H1 (cell line): ENCODE measurements around the gene NAA16. TPM values are rescaled to one million over a fixed set of nuclear protein-coding genes. Genes with fewer than 3 reads are reported as not detected.

Experiments used
- CTCF ChIA-PET: fragments of 300-600 bp; sonication (Branson Sonifier 250); formaldehyde crosslinking; loops from one replicate; lab custom pipeline; 2021; ENCODE audit not compliant: partially characterized antibody; lab: Charles Lee
- POLR2A ChIA-PET: fragments of 300-600 bp; sonication (Branson Sonifier 250); formaldehyde crosslinking; loops from one replicate; lab custom pipeline; 2021; ENCODE audit warnings: inconsistent platforms; ENCODE audit not compliant: partially characterized antibody; lab: Charles Lee
- DNase-seq, 2 experiments: peaks; one replicate each; pipeline versions ENCODE4 v3.0.0 to v3.0.0-alpha.2; 2010 to 2022; ENCODE audit warnings: low spot score in 2 of 2, low read depth in 1 of 2, mixed read lengths in 1 of 2
- FAIRE-seq: peaks from 2 replicates; lab custom pipeline; 2011; peaks lifted over from hg19 to GRCh38; lab: Jason Lieb, UNC
- H2AFZ ChIP-seq: 2 replicates; pipeline ENCODE4 v1.8.1; 2012; ENCODE audit warnings: low read length, inconsistent platforms
- H2AK5ac ChIP-seq: 2 replicates; pipeline ENCODE4 v1.6.1; 2013; ENCODE audit warnings: low read depth, low read length
- H2BK120ac ChIP-seq: replicated peaks from 2 replicates; pipeline ENCODE3; 2013; ENCODE audit warnings: low read depth, low read length, inconsistent platforms
- H2BK12ac ChIP-seq: 2 replicates; pipeline ENCODE4 v1.6.1; 2013; ENCODE audit warnings: low read depth, low read length
- H2BK15ac ChIP-seq: 2 replicates; pipeline ENCODE4 v1.6.1; 2013; ENCODE audit warnings: low read length
- H2BK20ac ChIP-seq: 2 replicates; pipeline ENCODE4 v1.6.1; 2013; ENCODE audit warnings: low read length
- H2BK5ac ChIP-seq: 2 replicates; pipeline ENCODE4 v1.6.1; 2013; ENCODE audit warnings: low read depth, low read length
- H3K14ac ChIP-seq: 2 replicates; pipeline ENCODE4 v1.6.1; 2013; ENCODE audit warnings: inconsistent platforms; ENCODE audit not compliant: insufficient read length
- H3K18ac ChIP-seq: 2 replicates; pipeline ENCODE4 v1.6.1; 2013; ENCODE audit warnings: low read length; ENCODE audit errors: extremely low read depth
- H3K23ac ChIP-seq: 2 replicates; pipeline ENCODE4 v1.6.1; 2013; ENCODE audit warnings: inconsistent platforms; ENCODE audit not compliant: insufficient read length
- H3K23me2 ChIP-seq: 2 replicates; pipeline ENCODE4 v1.6.1; 2013; ENCODE audit warnings: low read depth, low read length
- H3K27ac ChIP-seq: 2 replicates; pipeline ENCODE4 v1.6.1; 2011; ENCODE audit warnings: low read depth, low read length, inconsistent platforms
- H3K27me3 ChIP-seq, 4 experiments: replicated peaks in 1 of 4; 1 replicate in 1 of 4; 2 replicates in 3 of 4; pipeline versions ENCODE4 v1.6.1 to v1.8.1; 2011 to 2013; ENCODE audit warnings: low read length in 3 of 4, mild to moderate bottlenecking in 3 of 4, inconsistent platforms in 2 of 4, mixed read lengths in 2 of 4, moderate library complexity in 1 of 4; ENCODE audit not compliant: control insufficient read depth in 3 of 4, insufficient read depth in 3 of 4; ENCODE audit errors: extremely low read depth in 1 of 4
- H3K36me3 ChIP-seq, 4 experiments: 2 replicates each; pipeline versions ENCODE4 v1.6.1 to v1.8.1; 2011 to 2013; ENCODE audit warnings: mild to moderate bottlenecking in 4 of 4, low read length in 3 of 4, moderate library complexity in 2 of 4, control low read depth in 1 of 4, inconsistent platforms in 1 of 4; ENCODE audit not compliant: insufficient read depth in 4 of 4, control insufficient read depth in 2 of 4
- H3K4ac ChIP-seq: replicated peaks from 2 replicates; pipeline ENCODE3; 2013; ENCODE audit warnings: low read length, low read depth, mixed read lengths, inconsistent platforms; ENCODE audit not compliant: insufficient read length
- H3K4me1 ChIP-seq, 4 experiments: replicated peaks in 1 of 4; 1 replicate in 1 of 4; 2 replicates in 3 of 4; pipeline versions ENCODE4 v1.6.1 to v1.8.1; 2011 to 2013; ENCODE audit warnings: low read length in 3 of 4, inconsistent platforms in 2 of 4, mixed read lengths in 1 of 4; ENCODE audit not compliant: insufficient read depth in 4 of 4, control insufficient read depth in 3 of 4
- H3K4me2 ChIP-seq, 2 experiments: 2 replicates each; pipeline versions ENCODE4 v1.6.1 to v1.8.1; 2011 to 2013; ENCODE audit warnings: low read depth in 2 of 2, low read length in 2 of 2, control low read depth in 1 of 2, inconsistent platforms in 1 of 2, mild to moderate bottlenecking in 1 of 2; ENCODE audit not compliant: insufficient read depth in 1 of 2
- H3K4me3 ChIP-seq, 4 experiments: fragments of 200-600, 300-600 bp in 1 of 4; sonication (generic), shearing (Covaris generic), sonication (Bioruptor Twin) in 1 of 4; 2 replicates each; pipeline versions ENCODE4 v1.5.1 to v1.8.1; 2011 to 2016; ENCODE audit warnings: low read length in 4 of 4, low read depth in 3 of 4, control low read depth in 2 of 4, inconsistent platforms in 2 of 4, mild to moderate bottlenecking in 2 of 4, mixed read lengths in 1 of 4, moderate library complexity in 1 of 4; ENCODE audit not compliant: insufficient read depth in 2 of 4; ENCODE audit errors: extremely low read depth in 1 of 4
- H3K56ac ChIP-seq: replicated peaks from 2 replicates; pipeline ENCODE3; 2013; ENCODE audit warnings: low read depth, mild to moderate bottlenecking, mixed read lengths, low read length, inconsistent platforms; ENCODE audit not compliant: insufficient read length
- H3K79me1 ChIP-seq: 2 replicates; pipeline ENCODE4 v1.6.1; 2013; ENCODE audit warnings: low read depth, low read length, control low read depth
- H3K79me2 ChIP-seq, 2 experiments: 2 replicates each; pipeline versions ENCODE4 v1.6.1 to v1.8.1; 2012 to 2013; ENCODE audit warnings: low read length in 2 of 2, mild to moderate bottlenecking in 2 of 2, inconsistent platforms in 1 of 2; ENCODE audit not compliant: insufficient read depth in 2 of 2, control insufficient read depth in 1 of 2
- H3K9ac ChIP-seq, 4 experiments: replicated peaks in 1 of 4; 1 replicate in 1 of 4; 2 replicates in 3 of 4; pipeline versions ENCODE4 v1.6.1 to v1.8.1; 2011 to 2013; ENCODE audit warnings: low read depth in 3 of 4, low read length in 3 of 4, control low read depth in 2 of 4, mild to moderate bottlenecking in 2 of 4, moderate library complexity in 2 of 4, inconsistent platforms in 1 of 4; ENCODE audit errors: extremely low read depth in 1 of 4
- H3K9me3 ChIP-seq, 2 experiments: 2 replicates each; pipeline versions ENCODE4 v1.6.1 to v1.8.1; 2012 to 2013; ENCODE audit warnings: mild to moderate bottlenecking in 2 of 2, moderate library complexity in 2 of 2, control low read depth in 1 of 2, inconsistent platforms in 1 of 2, low read depth in 1 of 2, low read length in 1 of 2, mixed read lengths in 1 of 2; ENCODE audit not compliant: insufficient read depth in 2 of 2
- H4K20me1 ChIP-seq, 2 experiments: replicated peaks in 1 of 2; 2 replicates each; pipeline versions ENCODE3 to v1.8.1; 2011 to 2013; ENCODE audit warnings: inconsistent platforms in 2 of 2, low read length in 2 of 2, mild to moderate bottlenecking in 1 of 2; ENCODE audit not compliant: insufficient read depth in 2 of 2, control insufficient read depth in 1 of 2
- H4K5ac ChIP-seq: 2 replicates; pipeline ENCODE4 v1.6.1; 2013; ENCODE audit warnings: low read length, low read depth, mixed read lengths, inconsistent platforms; ENCODE audit not compliant: insufficient read length
- H4K8ac ChIP-seq: 2 replicates; pipeline ENCODE4 v1.8.0; 2013; ENCODE audit warnings: mild to moderate bottlenecking, moderate library complexity, low read length, inconsistent platforms; ENCODE audit not compliant: insufficient read depth; ENCODE audit errors: extremely low read depth
- H4K91ac ChIP-seq: replicated peaks from 2 replicates; pipeline ENCODE3; 2013; ENCODE audit warnings: low read length, mixed read lengths, inconsistent platforms; ENCODE audit not compliant: insufficient read length
- CBX8 ChIP-seq: fragments of 300-800, 300-1000 bp; sonication (generic); IDR thresholded peaks from 2 replicates; pipeline ENCODE4 v1.7.1; 2016; ENCODE audit warnings: low read depth, low read length, borderline replicate concordance
- POU5F1 ChIP-seq: IDR thresholded peaks from 2 replicates; pipeline ENCODE4 v1.6.1; 2011; ENCODE audit warnings: low read depth, mild to moderate bottlenecking, low read length, moderate library complexity
- WGBS, 2 experiments: shearing (Covaris generic) in 1 of 2; methylation state at CpG; one replicate each; pipeline versions ENCODE4 v1.1.6 to v1.1.7; 2013 to 2015; ENCODE audit warnings: low lambda C conversion rate in 2 of 2, mixed read lengths in 2 of 2, inconsistent platforms in 1 of 2, low coverage in 1 of 2, missing lambda C conversion rate in 1 of 2; ENCODE audit not compliant: insufficient replicate concordance in 2 of 2, insufficient coverage in 1 of 2, insufficient read length in 1 of 2; ENCODE audit errors: extremely low coverage in 1 of 2, missing lambda C conversion rate in 1 of 2; 5-methylcytosine and 5-hydroxymethylcytosine counted together
- polyA plus RNA-seq, 7 experiments: library from polyadenylated mRNA; depleted of rRNA in 3 of 7; stranded (reverse) in 5 of 7; unstranded in 2 of 7; fragments of >200 nt in 5 of 7; fragments of 200-250 nt in 2 of 7; gene quantifications; 1 replicate in 5 of 7; 2 replicates in 1 of 7; 4 replicates in 1 of 7; pipeline versions ENCODE4 v1.2.1 to v1.2.3, GENCODE V29; 2011 to 2013; ENCODE audit warnings: missing spikeins in 2 of 7, mixed read lengths in 2 of 7
- total RNA-seq: library from RNA; stranded (reverse); fragmentation: NEBNext Ultra II Directional; extraction: Animal tissue kit (Norgen Biotek cat#: 25700); gene quantifications from 2 replicates; pipeline ENCODE4 v1.2.1, GENCODE V29; 2021

Gene NAA16
- total and polyA plus RNA-seq, 2 of the 8 experiments (the other 6 are each of a cell fraction or from before 2014, with no cell fraction given) = 11.4 to 40.0 TPM

DNA sequence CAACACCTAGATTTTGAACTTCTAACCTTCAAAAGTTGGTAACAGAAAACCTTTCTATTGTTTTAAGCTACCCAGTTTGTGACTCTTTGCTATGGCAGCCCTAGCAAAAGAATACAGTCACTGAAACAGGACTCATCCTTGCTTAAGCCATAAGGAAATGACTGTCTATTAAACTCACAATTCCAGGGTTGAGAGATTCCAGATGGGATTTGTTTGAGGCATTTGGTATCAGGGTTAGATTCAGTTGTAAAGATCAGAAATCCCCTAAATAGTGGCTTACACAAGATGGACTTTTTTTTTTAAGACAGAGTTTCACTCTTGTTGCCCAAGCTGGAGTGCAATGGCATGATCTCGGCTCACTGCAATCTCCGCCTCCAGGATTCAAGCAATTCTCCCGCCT, 105.2 kb downstream of the NAA16 start:
- no peaks in the 10 kb centered on the region for H4K20me1 ChIP-seq
- no peak overlapping the region for H3K23ac ChIP-seq
- H2BK15ac ChIP-seq = no peak overlapping the region
- H3K9ac ChIP-seq = no peak overlapping the region
- POLR2A ChIA-PET = no interaction called here
- no peaks in the 10 kb centered on the region for H3K23me2 ChIP-seq
- H3K18ac ChIP-seq = no peak overlapping the region
- DNase-seq = no peak
- no peak overlapping the region for H2AFZ ChIP-seq
- no peak overlapping the region for H2BK120ac ChIP-seq
- H3K27me3 ChIP-seq = no peaks in the 10 kb centered on the region
- no peak overlapping the region for H4K91ac ChIP-seq
- TF ChIP-seq CBX8 = no peak
- TF ChIP-seq POU5F1 = no peak
- TF ChIP-seq, all 59 proteins: peak for 0
- no peaks in the 10 kb centered on the region for H3K79me2 ChIP-seq
- H2AK5ac ChIP-seq = no peak overlapping the region
- H2BK5ac ChIP-seq = no peak overlapping the region
- H3K4me2 ChIP-seq = no peak overlapping the region
- no peaks in the 10 kb centered on the region for H3K9me3 ChIP-seq
- no peaks in the 10 kb centered on the region for H3K4me1 ChIP-seq
- no peak overlapping the region for H2BK12ac ChIP-seq
- H4K8ac ChIP-seq = no peak overlapping the region
- 30% methylated on average over 3 of the region's 3 CpGs; no CpG with 5 or more reads in 1 of the 2 experiments for WGBS, 2 experiments
- H3K4ac ChIP-seq = no peak overlapping the region
- H2BK20ac ChIP-seq = no peak overlapping the region
- no peak overlapping the region for H4K5ac ChIP-seq
- H3K36me3 ChIP-seq = no peaks in the 10 kb centered on the region
- no peak overlapping the region for H3K4me3 ChIP-seq
- no peaks in the 10 kb centered on the region for H3K79me1 ChIP-seq
- no peak overlapping the region for H3K27ac ChIP-seq
- H3K56ac ChIP-seq = no peak overlapping the region
- FAIRE-seq = no peak
- CTCF ChIA-PET = interaction anchor here (0.7 to 1.7 kb wide), 5 partner anchors 12 to 592 kb away, joined by 3 to 4 read pairs (median 4); no protein-coding TSS in a partner anchor
- no peak overlapping the region for H3K14ac ChIP-seq
